Measurements from ENCODE around the gene ABCB10.
"Not testable (repeated sequence)": the region's sequence is repeated elsewhere in the genome, so short reads cannot be mapped to it uniquely, and the experiment has no call there.

The ABCB10 gene

GRCh38 chr1:229478852-229479251, 79.7 kb downstream of the ABCB10 start:
- H3K79me2 ChIP-seq (ENCODE audit: control insufficient read depth, insufficient read depth, low read length) = no peaks in the 10 kb centered on the region
- no peak overlapping the region for H3K4me3 ChIP-seq (ENCODE audit: low read length)
- H3K36me3 ChIP-seq (ENCODE audit: control insufficient read depth, insufficient read depth, low read length) = peaks cover 3% of the 10 kb centered on the region
- H3K27ac ChIP-seq (ENCODE audit: low read depth, low read length) = no peak overlapping the region
- H3K56ac ChIP-seq (ENCODE audit: low read length) = no peak overlapping the region
- H2BK15ac ChIP-seq (replicated peaks; ENCODE audit: low read depth) = no peak overlapping the region
- H3K4ac ChIP-seq (ENCODE audit: low read depth, low read length) = no peak overlapping the region
- no peaks in the 10 kb centered on the region for H3K27me3 ChIP-seq (ENCODE audit: insufficient read depth, low read length, poor library complexity)
- no peak overlapping the region for H3K18ac ChIP-seq (ENCODE audit: low read length)
- H2BK120ac ChIP-seq (ENCODE audit: low read depth, low read length) = no peak overlapping the region
- H3K4me2 ChIP-seq (ENCODE audit: low read length) = no peak overlapping the region
- H2AK5ac ChIP-seq (ENCODE audit: low read length) = no peak overlapping the region
- no peaks in the 10 kb centered on the region for H3K4me1 ChIP-seq (ENCODE audit: control insufficient read depth, low read depth, low read length)
- no peak for DNase-seq
- no peak overlapping the region for H3K9ac ChIP-seq (ENCODE audit: low read length)
- no CpG with 5 or more reads among the region's 1 CpG for WGBS (ENCODE audit: extremely low coverage, insufficient coverage, low lambda C conversion rate)
- no peak overlapping the region for H2BK5ac ChIP-seq (ENCODE audit: low read length)
- H3K79me1 ChIP-seq (ENCODE audit: low read length) = no peaks in the 10 kb centered on the region
- no peak overlapping the region for H3K23ac ChIP-seq (ENCODE audit: low read length)
- no peak overlapping the region for H4K8ac ChIP-seq (ENCODE audit: low read depth, low read length)
- no peak overlapping the region for H4K5ac ChIP-seq (ENCODE audit: low read length)

DNA sequence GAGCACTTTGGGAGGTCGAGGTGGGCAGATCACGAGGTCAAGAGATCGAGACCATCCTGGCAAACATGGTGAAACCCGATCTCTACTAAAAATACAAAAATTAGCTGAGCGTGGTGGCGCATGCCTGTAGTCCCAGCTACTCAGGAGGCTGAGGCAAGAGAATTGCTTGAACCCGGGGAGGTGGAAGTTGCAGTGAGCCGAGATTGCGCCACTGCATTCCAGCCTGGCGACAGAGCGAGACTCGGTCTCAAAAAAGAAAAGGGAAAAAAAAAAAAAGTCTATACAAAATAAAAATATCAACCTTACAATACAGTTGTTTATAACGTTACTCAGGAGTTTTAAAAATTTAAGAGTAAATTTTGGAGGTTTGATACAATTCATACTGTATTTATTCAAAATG, 82.6 kb downstream of the ABCB10 start:
- H3K79me1 ChIP-seq (ENCODE audit: low read length); H3K27ac ChIP-seq (ENCODE audit: low read depth, low read length); H2BK120ac ChIP-seq (ENCODE audit: low read depth, low read length); H3K18ac ChIP-seq (ENCODE audit: low read length); H2BK15ac ChIP-seq (replicated peaks; ENCODE audit: low read depth); H3K56ac ChIP-seq (ENCODE audit: low read length); H4K5ac ChIP-seq (ENCODE audit: low read length); DNase-seq; H3K4me3 ChIP-seq (ENCODE audit: low read length); H3K27me3 ChIP-seq (ENCODE audit: insufficient read depth, low read length, poor library complexity); H3K4me1 ChIP-seq (ENCODE audit: control insufficient read depth, low read depth, low read length); H3K23ac ChIP-seq (ENCODE audit: low read length); H4K8ac ChIP-seq (ENCODE audit: low read depth, low read length); H3K36me3 ChIP-seq (ENCODE audit: control insufficient read depth, insufficient read depth, low read length); H3K4me2 ChIP-seq (ENCODE audit: low read length); H2AK5ac ChIP-seq (ENCODE audit: low read length); H2BK5ac ChIP-seq (ENCODE audit: low read length); H3K79me2 ChIP-seq (ENCODE audit: control insufficient read depth, insufficient read depth, low read length); H3K9ac ChIP-seq (ENCODE audit: low read length); H3K4ac ChIP-seq (ENCODE audit: low read depth, low read length): not testable (repeated sequence)
- WGBS (ENCODE audit: extremely low coverage, insufficient coverage, low lambda C conversion rate) = no CpG with 5 or more reads among the region's 13 CpGs

GRCh38 chr1:229474509-229474908, 84.0 kb downstream of the ABCB10 start:
- no peak overlapping the region for H3K23ac ChIP-seq (ENCODE audit: low read length)
- H2BK5ac ChIP-seq (ENCODE audit: low read length) = no peak overlapping the region
- no peak overlapping the region for H3K56ac ChIP-seq (ENCODE audit: low read length)
- H2BK15ac ChIP-seq (replicated peaks; ENCODE audit: low read depth) = no peak overlapping the region
- H4K5ac ChIP-seq (ENCODE audit: low read length) = no peak overlapping the region
- H3K4ac ChIP-seq (ENCODE audit: low read depth, low read length) = no peak overlapping the region
- no peak overlapping the region for H3K27ac ChIP-seq (ENCODE audit: low read depth, low read length)
- no CpG with 5 or more reads among the region's 2 CpGs for WGBS (ENCODE audit: extremely low coverage, insufficient coverage, low lambda C conversion rate)
- H4K8ac ChIP-seq (ENCODE audit: low read depth, low read length) = no peak overlapping the region
- peaks cover 5% of the 10 kb centered on the region for H3K36me3 ChIP-seq (ENCODE audit: control insufficient read depth, insufficient read depth, low read length)
- no peaks in the 10 kb centered on the region for H3K4me1 ChIP-seq (ENCODE audit: control insufficient read depth, low read depth, low read length)
- no peak overlapping the region for H3K18ac ChIP-seq (ENCODE audit: low read length)
- H3K79me2 ChIP-seq (ENCODE audit: control insufficient read depth, insufficient read depth, low read length) = no peaks in the 10 kb centered on the region
- no peaks in the 10 kb centered on the region for H3K79me1 ChIP-seq (ENCODE audit: low read length)
- no peak overlapping the region for H3K4me2 ChIP-seq (ENCODE audit: low read length)
- no peaks in the 10 kb centered on the region for H3K27me3 ChIP-seq (ENCODE audit: insufficient read depth, low read length, poor library complexity)
- no peak overlapping the region for H2AK5ac ChIP-seq (ENCODE audit: low read length)
- no peak overlapping the region for H3K4me3 ChIP-seq (ENCODE audit: low read length)
- H2BK120ac ChIP-seq (ENCODE audit: low read depth, low read length) = no peak overlapping the region
- no peak overlapping the region for H3K9ac ChIP-seq (ENCODE audit: low read length)
- no peak for DNase-seq

DNA sequence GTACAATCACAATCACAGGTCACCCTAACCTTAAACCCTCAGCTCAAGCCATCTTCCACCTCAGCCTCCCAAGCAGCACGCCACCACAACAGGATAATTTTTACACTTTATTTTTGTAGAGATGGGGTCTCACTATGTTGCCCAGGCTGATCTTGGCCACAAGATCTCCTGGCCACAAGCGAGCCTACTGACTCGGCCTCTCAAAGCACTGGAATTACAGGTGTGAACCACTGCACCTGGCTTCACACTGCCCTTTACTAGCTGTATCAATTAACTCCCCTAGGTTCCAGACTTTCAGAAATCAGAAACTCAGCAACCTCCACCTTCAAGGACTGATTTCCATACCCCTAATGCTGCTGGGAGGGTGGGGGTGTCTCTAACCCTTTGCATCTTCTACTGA, 87.3 kb downstream of the ABCB10 start:
- no peak overlapping the region for H2BK5ac ChIP-seq (ENCODE audit: low read length)
- H3K27ac ChIP-seq (ENCODE audit: low read depth, low read length) = no peak overlapping the region
- no peaks in the 10 kb centered on the region for H3K79me2 ChIP-seq (ENCODE audit: control insufficient read depth, insufficient read depth, low read length)
- no peak for DNase-seq
- H3K36me3 ChIP-seq (ENCODE audit: control insufficient read depth, insufficient read depth, low read length) = peaks cover 9% of the 10 kb centered on the region
- no peaks in the 10 kb centered on the region for H3K4me1 ChIP-seq (ENCODE audit: control insufficient read depth, low read depth, low read length)
- no peak overlapping the region for H3K4ac ChIP-seq (ENCODE audit: low read depth, low read length)
- H2BK15ac ChIP-seq (replicated peaks; ENCODE audit: low read depth) = no peak overlapping the region
- H3K9ac ChIP-seq (ENCODE audit: low read length) = no peak overlapping the region
- no peaks in the 10 kb centered on the region for H3K79me1 ChIP-seq (ENCODE audit: low read length)
- H3K27me3 ChIP-seq (ENCODE audit: insufficient read depth, low read length, poor library complexity) = no peaks in the 10 kb centered on the region
- H3K23ac ChIP-seq (ENCODE audit: low read length) = no peak overlapping the region
- no peak overlapping the region for H3K56ac ChIP-seq (ENCODE audit: low read length)
- H4K5ac ChIP-seq (ENCODE audit: low read length) = no peak overlapping the region
- no peak overlapping the region for H2BK120ac ChIP-seq (ENCODE audit: low read depth, low read length)
- H2AK5ac ChIP-seq (ENCODE audit: low read length) = no peak overlapping the region
- no peak overlapping the region for H3K4me3 ChIP-seq (ENCODE audit: low read length)
- no peak overlapping the region for H3K4me2 ChIP-seq (ENCODE audit: low read length)
- H4K8ac ChIP-seq (ENCODE audit: low read depth, low read length) = no peak overlapping the region
- WGBS (ENCODE audit: extremely low coverage, insufficient coverage, low lambda C conversion rate) = no CpG with 5 or more reads among the region's 3 CpGs
- H3K18ac ChIP-seq (ENCODE audit: low read length) = no peak overlapping the region

GRCh38 chr1:229470406-229471043, 88.0 kb downstream of the ABCB10 start:
- Histone ChIP-seq H3K27ac (ENCODE audit: low read depth, low read length) (no peak overlapping the region), H3K4me3 (ENCODE audit: low read length) (no peak overlapping the region), H2BK15ac (replicated peaks; ENCODE audit: low read depth) (no peak overlapping the region), H3K79me1 (ENCODE audit: low read length) (no peaks in the 10 kb centered on the region), H4K5ac (ENCODE audit: low read length) (no peak overlapping the region), H3K36me3 (ENCODE audit: control insufficient read depth, insufficient read depth, low read length) (peaks cover 9% of the 10 kb centered on the region), H3K56ac (ENCODE audit: low read length) (no peak overlapping the region), H3K4me2 (ENCODE audit: low read length) (no peak overlapping the region), H4K8ac (ENCODE audit: low read depth, low read length) (no peak overlapping the region), H3K4me1 (ENCODE audit: control insufficient read depth, low read depth, low read length) (no peaks in the 10 kb centered on the region), H2AK5ac (ENCODE audit: low read length) (no peak overlapping the region), H3K18ac (ENCODE audit: low read length) (no peak overlapping the region), H3K4ac (ENCODE audit: low read depth, low read length) (no peak overlapping the region), H3K23ac (ENCODE audit: low read length) (no peak overlapping the region), H2BK5ac (ENCODE audit: low read length) (no peak overlapping the region), H2BK120ac (ENCODE audit: low read depth, low read length) (no peak overlapping the region), H3K9ac (ENCODE audit: low read length) (no peak overlapping the region), H3K27me3 (ENCODE audit: insufficient read depth, low read length, poor library complexity) (no peaks in the 10 kb centered on the region), H3K79me2 (ENCODE audit: control insufficient read depth, insufficient read depth, low read length) (no peaks in the 10 kb centered on the region)
- no peak for DNase-seq
- no CpG with 5 or more reads among the region's 8 CpGs for WGBS (ENCODE audit: extremely low coverage, insufficient coverage, low lambda C conversion rate)

DNA sequence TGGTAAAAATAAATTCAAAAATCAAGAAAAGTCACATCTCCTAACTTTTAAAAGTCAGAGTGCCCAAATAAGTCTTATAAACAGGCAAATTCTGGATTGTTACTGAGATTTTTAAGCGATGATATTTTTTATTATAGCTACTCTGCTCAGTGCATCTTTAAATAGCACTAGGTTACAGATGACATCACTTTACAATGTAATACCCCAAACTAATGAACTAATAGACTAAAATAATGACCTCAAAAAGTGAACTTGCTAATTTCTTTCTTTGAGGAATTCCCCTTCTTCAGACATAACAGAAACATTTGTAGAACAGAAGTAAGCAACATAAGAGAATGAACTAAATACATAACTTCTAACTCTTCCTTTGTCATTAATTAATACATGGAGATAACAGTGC, 91.6 kb downstream of the ABCB10 start:
- H3K79me2 ChIP-seq (ENCODE audit: control insufficient read depth, insufficient read depth, low read length) = no peaks in the 10 kb centered on the region
- no peaks in the 10 kb centered on the region for H3K27me3 ChIP-seq (ENCODE audit: insufficient read depth, low read length, poor library complexity)
- H3K4me2 ChIP-seq (ENCODE audit: low read length) = no peak overlapping the region
- no peak overlapping the region for H4K8ac ChIP-seq (ENCODE audit: low read depth, low read length)
- H3K27ac ChIP-seq (ENCODE audit: low read depth, low read length) = no peak overlapping the region
- no peak overlapping the region for H3K23ac ChIP-seq (ENCODE audit: low read length)
- no peak overlapping the region for H3K4me3 ChIP-seq (ENCODE audit: low read length)
- WGBS (ENCODE audit: extremely low coverage, insufficient coverage, low lambda C conversion rate) = no CpG with 5 or more reads among the region's 1 CpG
- no peak overlapping the region for H3K4ac ChIP-seq (ENCODE audit: low read depth, low read length)
- H4K5ac ChIP-seq (ENCODE audit: low read length) = no peak overlapping the region
- peaks cover 12% of the 10 kb centered on the region for H3K36me3 ChIP-seq (ENCODE audit: control insufficient read depth, insufficient read depth, low read length)
- no peak overlapping the region for H2BK15ac ChIP-seq (replicated peaks; ENCODE audit: low read depth)
- no peak overlapping the region for H3K56ac ChIP-seq (ENCODE audit: low read length)
- no peak overlapping the region for H2AK5ac ChIP-seq (ENCODE audit: low read length)
- no peaks in the 10 kb centered on the region for H3K4me1 ChIP-seq (ENCODE audit: control insufficient read depth, low read depth, low read length)
- no peak overlapping the region for H3K18ac ChIP-seq (ENCODE audit: low read length)
- no peak overlapping the region for H3K9ac ChIP-seq (ENCODE audit: low read length)
- no peak overlapping the region for H2BK120ac ChIP-seq (ENCODE audit: low read depth, low read length)
- no peak overlapping the region for H2BK5ac ChIP-seq (ENCODE audit: low read length)
- H3K79me1 ChIP-seq (ENCODE audit: low read length) = no peaks in the 10 kb centered on the region
- no peak for DNase-seq
